ENCODE measurements around the gene MIEF1.

The MIEF1 gene

DNA sequence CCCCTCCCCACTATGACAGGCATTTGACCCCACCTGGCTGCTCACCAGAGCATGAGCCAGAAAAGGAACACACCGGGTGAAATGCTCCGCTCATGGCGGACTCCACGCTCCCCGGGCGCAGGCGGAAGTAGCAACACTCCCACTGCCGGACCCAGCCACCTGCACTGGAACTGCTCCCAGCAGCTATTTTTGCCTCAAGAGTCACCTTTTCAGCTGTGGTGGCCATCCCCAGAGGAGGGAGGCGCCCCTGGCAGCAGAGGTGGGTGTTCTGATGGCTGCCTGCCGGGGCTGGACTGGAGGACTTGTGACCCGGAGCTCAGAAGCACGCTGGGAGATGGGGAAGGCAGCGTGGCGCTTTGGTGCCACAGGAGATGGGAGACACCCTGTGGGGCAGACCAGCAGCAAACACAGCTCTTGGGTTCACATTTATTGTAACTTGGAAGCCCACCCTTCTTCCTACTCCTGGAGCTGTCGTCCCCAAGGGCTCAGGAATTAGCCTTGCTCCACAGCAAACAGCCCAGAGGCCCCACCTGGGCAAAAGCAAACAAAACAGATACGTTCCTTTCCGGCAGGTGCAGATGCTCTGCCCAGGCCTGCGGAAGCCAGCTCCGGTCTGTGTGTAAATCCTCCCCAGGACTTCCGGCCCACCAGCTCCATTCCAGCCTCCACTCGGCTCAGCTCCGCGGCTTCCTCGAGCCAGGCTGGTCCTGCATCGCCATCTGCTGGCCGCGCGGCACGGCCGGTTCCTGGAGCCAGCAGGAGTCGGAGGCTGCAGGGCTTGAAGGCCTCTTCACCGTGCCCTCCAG is 26.8 kb downstream of the MIEF1 start:
- no peak overlapping the region for H2BK5ac ChIP-seq (ENCODE audit: low read depth, low read length, poor library complexity, severe bottlenecking)
- no peak overlapping the region for H2AK5ac ChIP-seq (ENCODE audit: low read length, severe bottlenecking)
- peaks cover 51 to 56% of the 10 kb centered on the region in 2 experiments for H3K36me3 ChIP-seq (ENCODE audit: control insufficient read depth in 1 of 2, insufficient read depth in 2 of 2, low read depth in 1 of 2, low read length in 2 of 2)
- no peak overlapping the region for H2BK120ac ChIP-seq (ENCODE audit: low read depth, low read length)
- H3K4ac ChIP-seq (ENCODE audit: low read depth in 1 of 2, low read length in 2 of 2) = no peak overlapping the region
- H3K18ac ChIP-seq (ENCODE audit: low read depth in 1 of 2, low read length in 2 of 2) = no peak overlapping the region
- no peak overlapping the region for H3K14ac ChIP-seq (ENCODE audit: low read length in 2 of 2)
- WGBS = 43% methylated on average over 32 of the region's 32 CpGs
- H2BK12ac ChIP-seq (ENCODE audit: low read length in 2 of 2) = no peak overlapping the region
- H3K4me3 ChIP-seq (ENCODE audit: insufficient read depth in 1 of 2, low read depth in 1 of 2, low read length in 2 of 2) = peak overlapping the region in 1 of 2 experiments; percentile 43
- DNase-seq = peak; percentile 90
- peaks cover 18% of the 10 kb centered on the region for H3K79me1 ChIP-seq (replicated peaks; ENCODE audit: low read length, poor library complexity, severe bottlenecking)
- no peak overlapping the region for H4K8ac ChIP-seq (ENCODE audit: low read length)
- no peak overlapping the region for H3K23ac ChIP-seq (ENCODE audit: low read length in 2 of 2)
- H3K4me1 ChIP-seq (ENCODE audit: control insufficient read depth, insufficient read depth, low read depth, low read length) = peaks cover 47% of the 10 kb centered on the region
- no peak overlapping the region for H2AFZ ChIP-seq (ENCODE audit: low read depth, low read length)
- H3K27me3 ChIP-seq (ENCODE audit: control insufficient read depth in 1 of 2, insufficient read depth in 1 of 2, low read length in 2 of 2) = no peaks in the 10 kb centered on the region
- H3K27ac ChIP-seq (ENCODE audit: low read length, poor library complexity, severe bottlenecking) = peak overlapping the region; percentile 19
- H2BK15ac ChIP-seq (ENCODE audit: low read depth, poor library complexity, severe bottlenecking) = no peak overlapping the region
- peak overlapping the region; percentile 11 for H3K4me2 ChIP-seq (ENCODE audit: low read length, poor library complexity, severe bottlenecking)
- H4K91ac ChIP-seq (ENCODE audit: low read length) = no peak overlapping the region
- H3K9ac ChIP-seq (ENCODE audit: low read length) = peak overlapping the region; percentile 44
- H3K9me3 ChIP-seq (ENCODE audit: control insufficient read depth, low read length) = no peaks in the 10 kb centered on the region

DNA sequence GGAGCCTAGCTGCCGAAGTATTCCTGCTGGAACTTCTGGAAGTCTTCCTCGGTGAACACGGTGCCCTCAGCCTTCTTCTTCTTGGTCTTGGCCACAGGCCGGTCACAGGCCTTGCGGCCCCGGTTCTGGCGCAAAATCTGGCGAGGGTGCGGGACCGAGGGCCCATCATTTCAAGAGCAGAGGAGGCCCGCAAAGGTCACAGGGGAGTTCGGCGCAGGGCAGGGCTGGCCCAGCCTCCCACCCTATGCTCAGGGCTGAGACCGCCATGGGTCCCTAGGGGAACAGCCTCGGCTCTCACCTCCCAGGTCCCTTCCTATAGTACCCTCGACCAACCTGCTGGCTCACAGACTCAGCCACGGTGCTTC is 27.4 kb downstream of the MIEF1 start:
- Histone ChIP-seq H2BK12ac (ENCODE audit: low read length in 2 of 2) (no peak overlapping the region), H4K91ac (ENCODE audit: low read length) (no peak overlapping the region), H2BK5ac (ENCODE audit: low read depth, low read length, poor library complexity, severe bottlenecking) (no peak overlapping the region), H2AK5ac (ENCODE audit: low read length, severe bottlenecking) (peak overlapping the region; percentile 77), H3K9ac (ENCODE audit: low read length) (peak overlapping the region; percentile 44), H2BK120ac (ENCODE audit: low read depth, low read length) (no peak overlapping the region), H3K14ac (ENCODE audit: low read length in 2 of 2) (no peak overlapping the region), H3K27ac (ENCODE audit: low read length, poor library complexity, severe bottlenecking) (peak overlapping the region; percentile 19), H2BK15ac (ENCODE audit: low read depth, poor library complexity, severe bottlenecking) (no peak overlapping the region), H3K4me2 (ENCODE audit: low read length, poor library complexity, severe bottlenecking) (no peak overlapping the region), H3K4ac (ENCODE audit: low read depth in 1 of 2, low read length in 2 of 2) (no peak overlapping the region), H3K36me3 (ENCODE audit: control insufficient read depth in 1 of 2, insufficient read depth in 2 of 2, low read depth in 1 of 2, low read length in 2 of 2) (peaks cover 45 to 50% of the 10 kb centered on the region in 2 experiments), H3K4me3 (ENCODE audit: insufficient read depth in 1 of 2, low read depth in 1 of 2, low read length in 2 of 2) (no peak overlapping the region), H3K9me3 (ENCODE audit: control insufficient read depth, low read length) (no peaks in the 10 kb centered on the region), H4K8ac (ENCODE audit: low read length) (peak overlapping the region; percentile 45), H3K23ac (ENCODE audit: low read length in 2 of 2) (no peak overlapping the region), H2AFZ (ENCODE audit: low read depth, low read length) (no peak overlapping the region), H3K79me1 (replicated peaks; ENCODE audit: low read length, poor library complexity, severe bottlenecking) (peaks cover 18% of the 10 kb centered on the region), H3K18ac (ENCODE audit: low read depth in 1 of 2, low read length in 2 of 2) (no peak overlapping the region), H3K4me1 (ENCODE audit: control insufficient read depth, insufficient read depth, low read depth, low read length) (peaks cover 43% of the 10 kb centered on the region), H3K27me3 (ENCODE audit: control insufficient read depth in 1 of 2, insufficient read depth in 1 of 2, low read length in 2 of 2) (no peaks in the 10 kb centered on the region)
- DNase-seq = no peak
- WGBS = 70% methylated on average over 17 of the region's 17 CpGs

DNA sequence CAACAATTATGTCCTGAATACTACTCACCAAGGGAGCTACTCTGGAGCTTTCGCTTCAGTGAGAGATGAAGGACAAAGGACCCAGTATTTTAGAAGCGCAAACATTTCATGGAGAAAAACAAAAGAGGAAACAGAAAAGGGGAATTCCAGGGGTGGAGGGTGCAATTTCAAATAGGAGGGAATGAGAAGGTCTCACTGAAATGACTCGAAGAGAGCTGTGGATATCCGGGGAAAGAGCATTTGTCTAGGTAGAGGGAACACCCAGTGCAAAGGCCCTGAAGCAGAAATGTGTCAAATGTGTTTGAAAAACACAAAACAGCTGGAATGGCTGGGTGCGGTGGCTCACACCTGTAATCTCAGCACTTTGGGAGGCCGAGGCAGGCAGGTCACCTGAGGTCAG is 28.0 kb downstream of the MIEF1 start:
- no peak overlapping the region for H2AK5ac ChIP-seq (ENCODE audit: low read length, severe bottlenecking)
- H3K79me1 ChIP-seq (replicated peaks; ENCODE audit: low read length, poor library complexity, severe bottlenecking) = peaks cover 17% of the 10 kb centered on the region
- no peaks in the 10 kb centered on the region for H3K9me3 ChIP-seq (ENCODE audit: control insufficient read depth, low read length)
- H2BK12ac ChIP-seq (ENCODE audit: low read length in 2 of 2) = no peak overlapping the region
- no peak overlapping the region for H3K4ac ChIP-seq (ENCODE audit: low read depth in 1 of 2, low read length in 2 of 2)
- no peak for DNase-seq
- no peak overlapping the region for H3K18ac ChIP-seq (ENCODE audit: low read depth in 1 of 2, low read length in 2 of 2)
- no peak overlapping the region for H2AFZ ChIP-seq (ENCODE audit: low read depth, low read length)
- H3K4me3 ChIP-seq (ENCODE audit: insufficient read depth in 1 of 2, low read depth in 1 of 2, low read length in 2 of 2) = no peak overlapping the region
- no peak overlapping the region for H3K4me2 ChIP-seq (ENCODE audit: low read length, poor library complexity, severe bottlenecking)
- no peak overlapping the region for H2BK5ac ChIP-seq (ENCODE audit: low read depth, low read length, poor library complexity, severe bottlenecking)
- 95% methylated on average over 6 of the region's 6 CpGs for WGBS
- H3K27me3 ChIP-seq (ENCODE audit: control insufficient read depth in 1 of 2, insufficient read depth in 1 of 2, low read length in 2 of 2) = no peaks in the 10 kb centered on the region
- peaks cover 44% of the 10 kb centered on the region for H3K4me1 ChIP-seq (ENCODE audit: control insufficient read depth, insufficient read depth, low read depth, low read length)
- peaks cover 39 to 44% of the 10 kb centered on the region in 2 experiments for H3K36me3 ChIP-seq (ENCODE audit: control insufficient read depth in 1 of 2, insufficient read depth in 2 of 2, low read depth in 1 of 2, low read length in 2 of 2)
- H4K91ac ChIP-seq (ENCODE audit: low read length) = no peak overlapping the region
- no peak overlapping the region for H3K27ac ChIP-seq (ENCODE audit: low read length, poor library complexity, severe bottlenecking)
- H3K14ac ChIP-seq (ENCODE audit: low read length in 2 of 2) = no peak overlapping the region
- H4K8ac ChIP-seq (ENCODE audit: low read length) = no peak overlapping the region
- H3K23ac ChIP-seq (ENCODE audit: low read length in 2 of 2) = no peak overlapping the region
- H2BK120ac ChIP-seq (ENCODE audit: low read depth, low read length) = no peak overlapping the region
- H3K9ac ChIP-seq (ENCODE audit: low read length) = peak overlapping the region; percentile 44
- no peak overlapping the region for H2BK15ac ChIP-seq (ENCODE audit: low read depth, poor library complexity, severe bottlenecking)

DNA sequence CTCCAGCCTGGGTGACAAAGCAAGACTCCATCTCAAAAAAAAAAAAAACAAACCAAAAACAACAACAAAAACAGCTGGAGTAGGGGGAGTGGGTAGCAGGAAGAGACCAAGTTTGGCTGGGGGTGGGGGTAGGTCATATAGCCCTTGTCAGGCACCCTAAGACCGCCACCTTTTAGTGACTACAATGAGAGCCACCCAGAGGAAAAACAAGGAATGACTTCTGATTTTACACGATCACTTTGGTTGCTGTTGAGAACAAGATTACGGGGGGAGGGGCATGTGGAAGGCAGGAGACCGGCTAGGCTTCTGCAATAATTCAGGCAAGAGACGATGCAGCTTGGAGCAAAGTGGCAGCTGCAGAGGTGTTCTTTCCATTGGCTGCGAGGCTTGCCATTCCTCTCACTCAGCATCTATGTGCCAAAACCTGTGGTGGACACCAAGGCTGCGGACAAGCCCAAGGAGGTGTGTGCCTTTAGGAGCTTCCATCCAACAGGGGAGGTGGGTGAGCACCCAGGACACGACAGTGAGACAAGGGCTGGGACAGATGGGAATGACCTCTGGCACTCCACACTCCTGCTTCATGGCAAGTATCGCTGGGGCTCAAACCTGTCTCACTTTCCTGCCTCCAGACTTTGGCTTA is 28.7 kb downstream of the MIEF1 start:
- Histone ChIP-seq H2BK12ac (ENCODE audit: low read length in 2 of 2) (no peak overlapping the region), H3K14ac (ENCODE audit: low read length in 2 of 2) (no peak overlapping the region), H3K4ac (ENCODE audit: low read depth in 1 of 2, low read length in 2 of 2) (no peak overlapping the region), H2AK5ac (ENCODE audit: low read length, severe bottlenecking) (no peak overlapping the region), H2BK15ac (ENCODE audit: low read depth, poor library complexity, severe bottlenecking) (no peak overlapping the region), H3K27me3 (ENCODE audit: control insufficient read depth in 1 of 2, insufficient read depth in 1 of 2, low read length in 2 of 2) (peaks cover 2 to 4% of the 10 kb centered on the region in 2 experiments), H2BK5ac (ENCODE audit: low read depth, low read length, poor library complexity, severe bottlenecking) (no peak overlapping the region), H4K8ac (ENCODE audit: low read length) (no peak overlapping the region), H2BK120ac (ENCODE audit: low read depth, low read length) (no peak overlapping the region), H3K4me3 (ENCODE audit: insufficient read depth in 1 of 2, low read depth in 1 of 2, low read length in 2 of 2) (peak overlapping the region in 1 of 2 experiments; percentile 88), H3K4me1 (ENCODE audit: control insufficient read depth, insufficient read depth, low read depth, low read length) (peaks cover 43% of the 10 kb centered on the region), H3K36me3 (ENCODE audit: control insufficient read depth in 1 of 2, insufficient read depth in 2 of 2, low read depth in 1 of 2, low read length in 2 of 2) (peaks cover 38 to 39% of the 10 kb centered on the region in 2 experiments), H3K4me2 (ENCODE audit: low read length, poor library complexity, severe bottlenecking) (no peak overlapping the region), H3K23ac (ENCODE audit: low read length in 2 of 2) (peak overlapping the region in 1 of 2 experiments; percentile 85), H3K18ac (ENCODE audit: low read depth in 1 of 2, low read length in 2 of 2) (no peak overlapping the region), H2AFZ (ENCODE audit: low read depth, low read length) (no peak overlapping the region), H3K9ac (ENCODE audit: low read length) (peak overlapping the region; percentile 96), H3K9me3 (ENCODE audit: control insufficient read depth, low read length) (no peaks in the 10 kb centered on the region), H4K91ac (ENCODE audit: low read length) (no peak overlapping the region), H3K27ac (ENCODE audit: low read length, poor library complexity, severe bottlenecking) (no peak overlapping the region), H3K79me1 (replicated peaks; ENCODE audit: low read length, poor library complexity, severe bottlenecking) (peaks cover 15% of the 10 kb centered on the region)
- peak; percentile 75 for DNase-seq
- WGBS = 66% methylated on average over 9 of the region's 9 CpGs

Data from mesenchymal stem cell (in vitro differentiated cells and primary cell).